GM23338 (cell line): ENCODE results near the gene PHYH. TPM values are rescaled to one million over a fixed set of nuclear protein-coding genes. Genes with fewer than 3 reads are reported as not detected.

Source experiments
- ATAC-seq: fragments of 200-7000 bp; cut with Tn5 transposase; 3 replicates; pipeline ENCODE4 v1.9.1; 2020
- DNase-seq: peaks from one replicate; pipeline ENCODE4 v3.0.0-alpha.2; 2015; ENCODE audit warnings: low spot score
- H2AFZ ChIP-seq: fragments of 200-600 bp; sonication (generic); 2 replicates; pipeline ENCODE4 v1.8.0; 2016; ENCODE audit warnings: antibody characterized with exemption, mild to moderate bottlenecking, moderate library complexity
- H3F3A ChIP-seq: fragments of 200-600 bp; sonication (generic); replicated peaks from 2 replicates; pipeline ENCODE4 v1.8.0; 2017; ENCODE audit warnings: antibody characterized with exemption, mixed run types, low read depth
- H3K27ac ChIP-seq: fragments of 200-600 bp; sonication (generic); 2 replicates; pipeline ENCODE4 v1.6.1; 2016; ENCODE audit warnings: low read depth
- H3K27me3 ChIP-seq: fragments of 200-600 bp; sonication (generic); 2 replicates; pipeline ENCODE4 v1.8.0; 2016; ENCODE audit warnings: mild to moderate bottlenecking, mixed run types, moderate library complexity; ENCODE audit not compliant: insufficient read depth
- H3K36me3 ChIP-seq: fragments of 200-600 bp; sonication (generic); 2 replicates; pipeline ENCODE4 v1.8.0; 2016; ENCODE audit warnings: mild to moderate bottlenecking; ENCODE audit not compliant: insufficient read depth
- H3K4me1 ChIP-seq: fragments of 200-600 bp; sonication (generic); 2 replicates; pipeline ENCODE4 v1.8.0; 2016; ENCODE audit warnings: mild to moderate bottlenecking, moderate library complexity; ENCODE audit not compliant: insufficient read depth
- H3K4me2 ChIP-seq: fragments of 200-600 bp; sonication (generic); 2 replicates; pipeline ENCODE4 v1.7.1; 2017; ENCODE audit warnings: mixed run types
- H3K4me3 ChIP-seq: fragments of 200-600 bp; sonication (generic); 2 replicates; pipeline ENCODE4 v1.6.1; 2016; ENCODE audit warnings: mixed run types
- H3K79me2 ChIP-seq: fragments of 200-600 bp; sonication (generic); replicated peaks from 2 replicates; pipeline ENCODE4 v1.8.0; 2017; ENCODE audit warnings: mild to moderate bottlenecking; ENCODE audit not compliant: insufficient read depth
- H3K9me2 ChIP-seq: fragments of 200-600 bp; sonication (generic); 2 replicates; pipeline ENCODE4 v1.8.0; 2017; ENCODE audit not compliant: insufficient read depth
- H4K20me1 ChIP-seq: fragments of 200-600 bp; sonication (generic); replicated peaks from 2 replicates; pipeline ENCODE4 v1.8.0; 2017; ENCODE audit warnings: mild to moderate bottlenecking; ENCODE audit not compliant: insufficient read depth
- H3K27ac Mint-ChIP-seq: 2 replicates; pipeline ENCODE4 v1.8.0; 2020; ENCODE audit warnings: inconsistent platforms, mild to moderate bottlenecking, moderate library complexity, mixed read lengths
- H3K27me3 Mint-ChIP-seq: 3 replicates; pipeline ENCODE4 v1.8.0; 2022; ENCODE audit warnings: low read depth, mild to moderate bottlenecking, moderate library complexity, mixed read lengths, inconsistent platforms; ENCODE audit not compliant: insufficient read depth, poor library complexity
- H3K36me3 Mint-ChIP-seq: 3 replicates; pipeline ENCODE4 v1.8.0; 2021; ENCODE audit warnings: low read depth, mild to moderate bottlenecking, inconsistent platforms, moderate library complexity, mixed read lengths
- H3K4me1 Mint-ChIP-seq: 3 replicates; pipeline ENCODE4 v1.8.0; 2020; ENCODE audit warnings: mild to moderate bottlenecking, inconsistent platforms, mixed read lengths
- H3K4me3 Mint-ChIP-seq: 3 replicates; pipeline ENCODE4 v1.8.0; 2021; ENCODE audit warnings: moderate library complexity, mild to moderate bottlenecking, inconsistent platforms, mixed read lengths
- H3K9me3 Mint-ChIP-seq: 3 replicates; pipeline ENCODE4 v1.8.0; 2020; ENCODE audit warnings: moderate library complexity, mild to moderate bottlenecking, inconsistent platforms, mixed read lengths
- JUNB ChIP-seq: IDR thresholded peaks from one replicate; pipeline ENCODE4 v1.6.1; 2016; ENCODE audit warnings: antibody characterized with exemption; ENCODE audit not compliant: unreplicated experiment
- NANOG ChIP-seq: IDR thresholded peaks from 2 replicates; pipeline ENCODE4 v1.6.1; 2016; ENCODE audit warnings: antibody characterized with exemption, borderline replicate concordance
- POLR2AphosphoS5 ChIP-seq: IDR thresholded peaks from 2 replicates; pipeline ENCODE4 v1.6.1; 2016; ENCODE audit warnings: antibody characterized with exemption, low read depth
- STAT1 ChIP-seq: IDR thresholded peaks from one replicate; pipeline ENCODE4 v1.6.1; 2016; ENCODE audit warnings: antibody characterized with exemption; ENCODE audit not compliant: unreplicated experiment
- ZNF114 ChIP-seq: fragments of 250-450 bp; sonication (Bioruptor Pico); IDR thresholded peaks from 2 replicates; pipeline ENCODE4 v1.5.0; 2020; ENCODE audit warnings: mild to moderate bottlenecking, moderate library complexity
- ZNF331 ChIP-seq: fragments of 250-450 bp; sonication (Bioruptor Pico); IDR thresholded peaks from 2 replicates; pipeline ENCODE4 v1.5.0; 2020; ENCODE audit warnings: low read depth, mild to moderate bottlenecking, moderate library complexity
- polyA plus RNA-seq: library from polyadenylated mRNA; unstranded; fragments of >200 nt; fragmentation: Nextera tagmentation; extraction: Ambion mirVana; gene quantifications from 2 replicates; pipeline ENCODE4 v1.2.1, GENCODE V29; 2016
- total RNA-seq: library from RNA; depleted of rRNA; stranded (reverse); fragments of >200 nt; shearing (Covaris generic); gene quantifications from 2 replicates; pipeline ENCODE4 v1.2.3, GENCODE V29; 2014
- TF ChIP-seq, protein P1 (sequence below), 2 experiments: fragments of 200-600 bp in 1 of 2; sonication (generic) in 1 of 2; conservative IDR thresholded peaks; 2 replicates each; pipeline versions ENCODE4 v1.5.1 to v1.6.1; 2016 to 2017; ENCODE audit warnings: antibody characterized with exemption in 2 of 2, low read depth in 2 of 2, mild to moderate bottlenecking in 2 of 2, moderate library complexity in 1 of 2
- TF ChIP-seq, protein P2 (sequence below): IDR thresholded peaks from one replicate; pipeline ENCODE4 v1.6.1; 2018; ENCODE audit warnings: antibody characterized with exemption; ENCODE audit not compliant: unreplicated experiment
- TF ChIP-seq, protein P3 (sequence below): IDR thresholded peaks from 2 replicates; pipeline ENCODE4 v1.6.1; 2016; ENCODE audit warnings: antibody characterized with exemption

Gene PHYH
- total and polyA plus RNA-seq, 2 experiments from 2014 or later = 10.9 to 29.8 TPM

DNA sequence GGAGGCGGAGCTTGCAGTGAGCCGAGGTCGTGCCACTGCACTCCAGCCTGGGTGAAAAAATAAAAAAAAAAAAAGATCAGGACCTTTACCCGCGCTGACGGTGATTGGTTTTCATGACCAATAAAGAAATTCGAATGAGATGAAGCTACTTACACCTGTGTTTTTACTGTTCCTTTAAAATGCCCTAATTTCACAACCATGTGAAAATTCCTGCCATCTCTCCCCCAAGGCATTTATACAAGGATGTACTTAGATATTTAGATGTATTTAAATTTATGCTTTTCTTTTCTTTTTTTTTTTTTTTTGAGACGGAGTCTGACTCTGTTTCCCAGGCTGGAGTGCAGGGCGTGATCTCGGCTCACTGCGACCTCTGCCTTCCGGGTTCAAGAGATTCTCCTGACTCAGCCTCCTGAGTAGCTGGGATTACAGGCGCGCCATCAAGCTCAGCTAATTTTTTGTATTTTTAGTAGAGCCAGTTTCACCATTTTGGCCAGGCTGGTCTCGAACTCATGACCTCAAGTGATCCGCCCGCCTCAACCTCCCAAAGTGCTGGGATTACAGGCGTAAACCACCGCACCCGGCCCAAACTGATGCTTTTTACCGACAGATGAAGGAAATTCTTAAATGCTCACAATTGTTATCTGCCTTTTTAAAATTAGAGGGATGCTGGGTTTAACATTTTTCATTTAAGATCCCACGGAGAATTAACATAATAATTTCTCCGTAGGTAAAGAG lies 3.1 kb upstream of the PHYH start:
- peaks cover 9% of the 10 kb centered on the region; the same call in 1 of the 2 replicates for H3K4me1 ChIP-seq
- H3K4me1 Mint-ChIP-seq = peaks cover 10% of the 10 kb centered on the region; the same call in 2 of the 3 replicates
- DNase-seq (no peak), ATAC-seq (no peak)
- no peak overlapping the region for H3K27ac Mint-ChIP-seq
- no peak for TF ChIP-seq JUNB
- TF ChIP-seq, protein P1, sequence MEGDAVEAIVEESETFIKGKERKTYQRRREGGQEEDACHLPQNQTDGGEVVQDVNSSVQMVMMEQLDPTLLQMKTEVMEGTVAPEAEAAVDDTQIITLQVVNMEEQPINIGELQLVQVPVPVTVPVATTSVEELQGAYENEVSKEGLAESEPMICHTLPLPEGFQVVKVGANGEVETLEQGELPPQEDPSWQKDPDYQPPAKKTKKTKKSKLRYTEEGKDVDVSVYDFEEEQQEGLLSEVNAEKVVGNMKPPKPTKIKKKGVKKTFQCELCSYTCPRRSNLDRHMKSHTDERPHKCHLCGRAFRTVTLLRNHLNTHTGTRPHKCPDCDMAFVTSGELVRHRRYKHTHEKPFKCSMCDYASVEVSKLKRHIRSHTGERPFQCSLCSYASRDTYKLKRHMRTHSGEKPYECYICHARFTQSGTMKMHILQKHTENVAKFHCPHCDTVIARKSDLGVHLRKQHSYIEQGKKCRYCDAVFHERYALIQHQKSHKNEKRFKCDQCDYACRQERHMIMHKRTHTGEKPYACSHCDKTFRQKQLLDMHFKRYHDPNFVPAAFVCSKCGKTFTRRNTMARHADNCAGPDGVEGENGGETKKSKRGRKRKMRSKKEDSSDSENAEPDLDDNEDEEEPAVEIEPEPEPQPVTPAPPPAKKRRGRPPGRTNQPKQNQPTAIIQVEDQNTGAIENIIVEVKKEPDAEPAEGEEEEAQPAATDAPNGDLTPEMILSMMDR (conservative IDR thresholded peaks at IDR 0.05; ENCODE audit: low read depth in 2 of 2) = no peak
- TF ChIP-seq, protein P2, sequence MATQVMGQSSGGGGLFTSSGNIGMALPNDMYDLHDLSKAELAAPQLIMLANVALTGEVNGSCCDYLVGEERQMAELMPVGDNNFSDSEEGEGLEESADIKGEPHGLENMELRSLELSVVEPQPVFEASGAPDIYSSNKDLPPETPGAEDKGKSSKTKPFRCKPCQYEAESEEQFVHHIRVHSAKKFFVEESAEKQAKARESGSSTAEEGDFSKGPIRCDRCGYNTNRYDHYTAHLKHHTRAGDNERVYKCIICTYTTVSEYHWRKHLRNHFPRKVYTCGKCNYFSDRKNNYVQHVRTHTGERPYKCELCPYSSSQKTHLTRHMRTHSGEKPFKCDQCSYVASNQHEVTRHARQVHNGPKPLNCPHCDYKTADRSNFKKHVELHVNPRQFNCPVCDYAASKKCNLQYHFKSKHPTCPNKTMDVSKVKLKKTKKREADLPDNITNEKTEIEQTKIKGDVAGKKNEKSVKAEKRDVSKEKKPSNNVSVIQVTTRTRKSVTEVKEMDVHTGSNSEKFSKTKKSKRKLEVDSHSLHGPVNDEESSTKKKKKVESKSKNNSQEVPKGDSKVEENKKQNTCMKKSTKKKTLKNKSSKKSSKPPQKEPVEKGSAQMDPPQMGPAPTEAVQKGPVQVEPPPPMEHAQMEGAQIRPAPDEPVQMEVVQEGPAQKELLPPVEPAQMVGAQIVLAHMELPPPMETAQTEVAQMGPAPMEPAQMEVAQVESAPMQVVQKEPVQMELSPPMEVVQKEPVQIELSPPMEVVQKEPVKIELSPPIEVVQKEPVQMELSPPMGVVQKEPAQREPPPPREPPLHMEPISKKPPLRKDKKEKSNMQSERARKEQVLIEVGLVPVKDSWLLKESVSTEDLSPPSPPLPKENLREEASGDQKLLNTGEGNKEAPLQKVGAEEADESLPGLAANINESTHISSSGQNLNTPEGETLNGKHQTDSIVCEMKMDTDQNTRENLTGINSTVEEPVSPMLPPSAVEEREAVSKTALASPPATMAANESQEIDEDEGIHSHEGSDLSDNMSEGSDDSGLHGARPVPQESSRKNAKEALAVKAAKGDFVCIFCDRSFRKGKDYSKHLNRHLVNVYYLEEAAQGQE = no peak
- TF ChIP-seq POLR2AphosphoS5 = no peak
- TF ChIP-seq ZNF114 (CRISPR knock-in tag) = no peak
- TF ChIP-seq STAT1 = no peak
- no peak for TF ChIP-seq ZNF331 (CRISPR knock-in tag)
- TF ChIP-seq NANOG = no peak
- TF ChIP-seq, protein P3, sequence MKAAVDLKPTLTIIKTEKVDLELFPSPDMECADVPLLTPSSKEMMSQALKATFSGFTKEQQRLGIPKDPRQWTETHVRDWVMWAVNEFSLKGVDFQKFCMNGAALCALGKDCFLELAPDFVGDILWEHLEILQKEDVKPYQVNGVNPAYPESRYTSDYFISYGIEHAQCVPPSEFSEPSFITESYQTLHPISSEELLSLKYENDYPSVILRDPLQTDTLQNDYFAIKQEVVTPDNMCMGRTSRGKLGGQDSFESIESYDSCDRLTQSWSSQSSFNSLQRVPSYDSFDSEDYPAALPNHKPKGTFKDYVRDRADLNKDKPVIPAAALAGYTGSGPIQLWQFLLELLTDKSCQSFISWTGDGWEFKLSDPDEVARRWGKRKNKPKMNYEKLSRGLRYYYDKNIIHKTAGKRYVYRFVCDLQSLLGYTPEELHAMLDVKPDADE = no peak
- H3K27ac ChIP-seq = no peak overlapping the region
- no peaks in the 10 kb centered on the region for H4K20me1 ChIP-seq
- no peaks in the 10 kb centered on the region for H3K9me2 ChIP-seq
- no peaks in the 10 kb centered on the region for H3K79me2 ChIP-seq
- no peak overlapping the region; the same call in 2 of the 3 replicates for H3K4me3 Mint-ChIP-seq
- H3K4me3 ChIP-seq = peak overlapping the region; percentile 61; the same call in 1 of the 2 replicates
- H3K36me3 Mint-ChIP-seq = no peaks in the 10 kb centered on the region; the same call in 2 of the 3 replicates
- H3K36me3 ChIP-seq = no peaks in the 10 kb centered on the region; the same call in 1 of the 2 replicates
- peaks cover 3% of the 10 kb centered on the region; the same call in 1 of the 3 replicates for H3K9me3 Mint-ChIP-seq
- 0 out of 2 replicates have a peak, but pooled peaks cover 5% of the 10 kb centered on the region for H3K27me3 ChIP-seq
- no peak overlapping the region for H3K4me2 ChIP-seq
- no peak overlapping the region for H2AFZ ChIP-seq
- 0 out of 2 replicates have a peak, but pooled peaks cover 21% of the 10 kb centered on the region for H3F3A ChIP-seq
- H3K27me3 Mint-ChIP-seq = peaks cover 14% of the 10 kb centered on the region
